ENCODE measurements around the gene NLGN1.

DNA sequence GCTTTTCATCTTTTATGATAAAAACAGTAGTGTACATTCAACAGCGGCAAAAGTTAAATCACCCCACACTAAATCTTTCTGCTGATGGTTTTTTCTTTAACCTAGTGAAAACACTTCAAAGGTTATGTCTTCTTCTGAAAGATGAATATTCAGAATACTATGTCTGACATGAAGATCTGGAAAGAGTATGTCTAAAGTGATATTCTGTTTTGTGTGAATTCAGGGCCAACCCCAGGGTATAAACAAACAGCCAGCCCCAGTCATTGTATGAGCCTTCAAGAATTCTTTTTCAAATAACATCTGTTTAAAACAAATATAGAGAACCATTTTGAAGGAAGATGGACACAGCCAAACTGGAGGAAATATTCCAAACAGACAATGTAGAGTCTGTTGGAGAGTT lies 880.5 kb downstream of the NLGN1 start:
- TF ChIP-seq POLR2A (IDR thresholded peaks at IDR 0.05) (no peak), CTCF (IDR thresholded peaks at IDR 0.05) (no peak)

Measured in heart left ventricle (tissue), 13 donors.